A204.1 (cell line): ENCODE data around the gene FRG1.
"Not testable (repeated sequence)": the region's sequence is repeated elsewhere in the genome, so short reads cannot be mapped to it uniquely, and the experiment has no call there.

Source experiments
- FAIRE-seq: peaks from 2 replicates; lab custom pipeline; 2012; peaks lifted over from hg19 to GRCh38; lab: Jason Lieb, UNC

FRG1 gene

DNA sequence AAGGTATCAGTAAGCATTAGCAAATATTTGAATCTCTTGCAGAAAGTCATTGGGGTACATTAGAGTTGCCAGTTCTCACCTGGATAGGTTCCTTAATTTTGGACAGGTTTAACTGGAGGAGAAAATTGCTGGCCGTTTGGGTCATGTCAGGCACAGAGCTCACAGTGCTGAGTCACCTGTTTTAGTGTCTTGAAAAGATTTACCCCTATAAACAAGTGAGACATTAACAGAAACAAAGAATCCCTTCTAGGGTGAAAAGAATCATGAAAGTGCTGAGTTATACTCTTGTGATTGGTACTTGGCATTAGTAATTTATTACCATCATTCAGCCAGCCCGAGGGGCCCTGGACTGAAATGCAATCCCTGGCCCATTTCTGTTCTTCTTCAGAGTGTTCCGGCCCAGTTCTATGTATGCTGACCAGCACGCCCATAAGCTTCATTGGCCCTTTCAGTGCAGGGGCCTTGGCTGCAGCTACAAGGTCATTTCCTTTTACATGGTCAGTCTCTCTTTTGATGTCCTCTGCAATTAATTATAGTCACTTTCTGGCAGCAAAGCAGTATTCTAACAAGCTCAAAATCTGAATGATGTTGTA lies 45.1 kb downstream of the FRG1 start:
- not testable (repeated sequence) for FAIRE-seq

DNA sequence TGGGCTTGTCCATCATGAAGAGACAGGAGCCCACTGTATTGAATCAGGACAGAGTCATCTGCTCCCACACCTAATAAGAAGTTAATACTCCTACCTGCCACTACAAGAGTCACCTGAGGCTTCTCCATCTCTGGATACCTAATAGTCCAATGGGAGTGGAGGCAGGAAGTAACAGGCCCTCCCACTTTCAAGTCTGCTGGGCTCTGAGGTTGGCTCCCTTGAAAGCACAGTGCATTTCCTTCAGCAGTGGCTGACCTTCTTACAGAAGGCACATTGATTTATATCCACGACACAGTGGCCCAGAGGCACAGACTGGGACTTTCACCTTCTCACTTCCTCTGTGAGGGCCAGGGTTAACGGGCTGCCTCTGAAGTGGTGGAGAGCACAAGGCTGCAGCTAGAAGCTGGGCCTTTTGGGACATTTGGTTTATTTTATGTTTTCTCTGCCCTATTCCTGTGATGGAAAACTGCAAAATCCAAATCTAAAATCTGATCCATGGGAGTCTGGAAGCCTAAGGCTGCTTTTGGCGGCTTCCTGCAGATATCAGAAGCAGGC lies 48.3 kb downstream of the FRG1 start:
- no peak for FAIRE-seq

DNA sequence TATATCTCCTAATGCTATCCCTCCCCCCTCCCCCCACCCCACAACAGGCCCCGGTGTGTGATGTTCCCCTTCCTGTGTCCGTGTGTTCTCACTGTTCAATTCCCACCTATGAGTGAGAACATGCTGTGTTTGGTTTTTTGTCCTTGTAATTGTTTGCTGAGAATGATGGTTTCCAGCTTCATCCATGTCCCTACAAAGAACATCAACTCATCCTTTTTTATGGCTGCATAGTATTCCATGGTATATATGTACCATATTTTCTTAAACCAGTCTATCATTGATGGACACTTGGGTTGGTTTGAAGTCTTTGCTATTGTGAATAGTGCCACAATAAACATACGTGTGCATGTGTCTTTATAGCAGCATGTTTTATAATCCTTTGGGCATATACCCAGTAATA lies 49.3 kb downstream of the FRG1 start:
- not testable (repeated sequence) for FAIRE-seq
